HS-5 (cell line): Measurements from ENCODE around the gene CCDC85C.

Source experiments
- DNase-seq: peaks from one replicate; pipeline ENCODE4 v3.0.0-alpha.2; 2012; ENCODE audit warnings: low read depth

The CCDC85C gene

DNA sequence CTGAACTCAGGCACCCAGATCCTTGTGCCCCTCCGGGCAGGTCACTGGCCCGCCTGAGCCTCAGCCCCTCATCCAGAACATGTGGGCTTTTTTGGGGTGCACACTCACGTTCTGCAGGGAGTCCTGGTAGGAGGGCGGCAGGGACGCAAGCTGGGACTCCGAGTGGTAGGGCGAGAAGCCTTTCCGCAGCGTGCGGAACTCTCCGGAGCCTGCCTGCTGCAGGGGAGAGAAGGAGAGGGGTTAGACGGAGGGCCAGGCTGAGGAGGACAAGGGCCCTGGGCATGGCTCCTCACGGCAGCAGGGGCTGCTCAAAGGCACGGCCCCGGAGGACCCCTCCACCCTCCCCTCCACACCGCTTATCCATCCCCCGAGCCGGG, 82.0 kb downstream of the CCDC85C start:
- DNase-seq: no peak

GRCh38 chr14:99521176-99522024, 82.6 kb downstream of the CCDC85C start:
- DNase-seq: no peak

GRCh38 chr14:99520571-99521081, 83.4 kb downstream of the CCDC85C start:
- no peak for DNase-seq

DNA sequence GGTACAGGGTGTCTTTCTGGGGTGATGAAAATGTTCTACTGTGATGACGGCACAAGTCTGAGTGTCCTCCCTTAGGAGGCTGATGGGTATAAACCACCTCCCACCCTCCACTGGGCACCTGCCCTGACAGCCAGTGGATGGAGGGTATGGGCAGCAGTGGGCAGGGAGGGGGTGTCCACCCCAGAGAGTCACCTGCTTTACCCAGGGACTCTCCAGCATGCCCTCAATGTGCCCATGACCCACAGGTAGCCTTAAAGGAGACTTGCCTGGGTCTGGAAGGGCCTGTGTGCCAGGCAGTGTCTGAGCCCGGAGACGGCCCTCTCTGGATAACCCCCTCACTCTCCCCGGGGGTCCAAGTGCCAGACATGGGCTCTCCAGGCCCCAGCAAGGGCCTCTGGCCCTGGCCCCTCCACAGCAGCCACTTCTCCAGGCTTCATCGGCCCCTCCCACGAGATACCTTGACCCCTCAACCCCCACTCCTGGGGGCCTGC, 84.0 kb downstream of the CCDC85C start:
- DNase-seq: no peak

- no peak for DNase-seq
These were observed 84.6 kb downstream of the CCDC85C start for GRCh38 chr14:99519347-99519881.

- no peak for DNase-seq
These were observed 85.3 kb downstream of the CCDC85C start for GRCh38 chr14:99518441-99519346.

DNA sequence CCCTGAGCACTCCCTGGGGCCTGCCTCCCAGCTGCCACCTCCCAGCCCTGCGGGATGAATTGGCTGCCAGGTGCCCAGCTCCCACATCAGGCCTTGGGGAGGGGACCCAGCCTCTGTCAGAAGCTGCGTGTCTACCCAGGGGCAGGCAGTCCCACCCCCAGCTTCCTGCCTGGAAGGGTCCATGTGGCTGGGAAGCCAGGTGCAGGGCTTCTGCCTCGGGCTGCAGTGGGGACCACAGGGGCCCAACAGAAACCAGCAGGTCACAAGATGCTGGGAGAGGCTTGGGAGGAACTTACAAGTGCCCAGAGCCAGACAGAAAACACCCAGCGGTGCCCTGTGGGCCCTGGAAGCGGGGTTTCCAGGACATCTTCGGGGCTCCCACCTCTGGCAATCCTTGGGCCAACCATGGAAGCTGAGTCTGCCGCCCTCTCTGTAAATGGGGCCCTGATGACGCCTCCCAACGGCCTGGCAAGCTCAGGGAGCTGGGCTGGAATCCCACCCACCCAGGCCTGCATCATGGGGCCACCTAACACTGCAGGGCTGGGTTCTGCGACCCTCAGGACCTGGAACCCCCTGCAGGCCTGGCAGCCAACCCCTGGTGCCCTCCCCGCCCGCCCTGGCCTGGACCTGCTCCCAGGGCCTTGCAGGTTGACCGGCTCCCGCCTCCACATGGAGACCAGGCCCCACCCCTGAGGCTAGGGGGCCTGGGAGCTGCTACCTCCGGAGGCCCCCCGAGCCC, 86.2 kb downstream of the CCDC85C start:
- no peak for DNase-seq

GRCh38 chr14:99516871-99517642, 87.0 kb downstream of the CCDC85C start:
- DNase-seq: no peak

DNA sequence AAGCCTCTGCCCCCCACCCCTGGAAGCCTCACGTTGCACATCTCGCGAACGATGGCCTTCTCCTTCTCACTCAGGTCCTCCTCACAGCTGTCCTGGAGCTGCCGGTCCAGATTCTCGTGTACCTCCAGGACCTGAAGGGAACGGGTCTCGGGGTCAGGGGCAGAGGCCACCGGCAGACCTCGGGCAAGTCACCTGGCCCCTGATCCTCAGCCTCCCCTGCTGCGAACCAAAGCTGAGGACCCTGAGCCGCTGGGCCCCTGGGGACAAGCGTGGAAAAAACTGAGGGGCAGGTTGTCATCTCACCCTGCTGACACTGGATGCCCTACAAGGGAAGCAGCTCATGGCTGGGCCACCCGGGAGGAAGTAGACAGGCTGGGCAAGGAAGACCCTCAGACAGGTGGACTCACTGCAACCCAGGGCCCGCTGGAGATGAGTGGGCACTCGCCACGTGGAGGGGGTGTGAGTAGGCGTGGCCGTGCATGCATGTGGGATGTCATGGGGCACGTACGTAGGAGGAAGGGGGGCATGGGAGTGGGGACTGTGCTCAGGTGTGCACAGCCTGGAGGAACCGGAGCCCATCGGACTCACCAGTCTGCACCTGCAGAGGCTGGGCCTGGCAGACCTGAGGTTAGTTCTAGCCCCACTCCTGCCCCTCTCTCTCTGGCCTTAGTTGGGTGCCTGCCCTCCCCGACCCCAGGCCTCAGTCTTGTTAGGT, 87.7 kb downstream of the CCDC85C start:
- no peak for DNase-seq

DNA sequence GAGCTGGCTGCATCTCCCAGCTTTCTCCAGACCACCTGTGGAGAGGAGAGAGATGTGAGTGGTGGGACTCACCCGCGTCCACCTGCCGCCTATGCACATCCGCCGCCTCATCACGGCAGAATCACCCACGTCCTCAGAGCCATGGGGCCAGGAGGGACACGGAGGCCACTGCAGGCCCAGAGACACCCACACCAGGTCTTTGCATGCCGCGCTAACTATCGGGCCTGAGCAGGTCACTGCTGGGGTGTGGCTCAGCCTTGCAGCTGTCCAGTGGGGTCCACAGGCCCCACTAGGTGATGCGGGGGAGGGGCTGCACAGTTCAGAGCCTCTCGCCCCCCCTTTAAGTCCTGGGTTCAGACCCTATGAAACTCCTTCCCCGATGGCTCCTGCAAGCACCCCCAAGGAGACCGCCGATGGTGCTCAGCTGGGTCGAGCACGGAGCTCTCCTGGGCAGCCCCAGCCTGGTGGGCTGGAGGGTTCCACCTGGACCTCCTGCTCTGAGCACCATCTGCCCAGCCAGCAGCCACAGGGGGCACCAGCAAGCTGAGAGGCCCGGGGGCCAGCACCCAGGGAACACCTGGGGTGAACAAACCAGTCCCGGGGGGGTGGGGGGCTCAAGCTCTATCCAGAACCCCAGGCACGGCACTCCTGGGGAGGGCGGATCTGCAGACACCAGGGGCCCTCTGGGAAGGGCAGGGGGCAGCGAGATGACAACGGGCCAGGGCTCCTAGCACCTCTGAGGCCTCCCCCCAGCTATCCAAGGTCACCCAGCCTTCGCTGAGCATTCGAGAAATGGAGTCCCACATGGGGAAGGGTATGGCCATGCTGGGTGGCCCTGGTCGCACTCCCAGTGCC, 88.5 kb downstream of the CCDC85C start:
- DNase-seq: no peak

DNA sequence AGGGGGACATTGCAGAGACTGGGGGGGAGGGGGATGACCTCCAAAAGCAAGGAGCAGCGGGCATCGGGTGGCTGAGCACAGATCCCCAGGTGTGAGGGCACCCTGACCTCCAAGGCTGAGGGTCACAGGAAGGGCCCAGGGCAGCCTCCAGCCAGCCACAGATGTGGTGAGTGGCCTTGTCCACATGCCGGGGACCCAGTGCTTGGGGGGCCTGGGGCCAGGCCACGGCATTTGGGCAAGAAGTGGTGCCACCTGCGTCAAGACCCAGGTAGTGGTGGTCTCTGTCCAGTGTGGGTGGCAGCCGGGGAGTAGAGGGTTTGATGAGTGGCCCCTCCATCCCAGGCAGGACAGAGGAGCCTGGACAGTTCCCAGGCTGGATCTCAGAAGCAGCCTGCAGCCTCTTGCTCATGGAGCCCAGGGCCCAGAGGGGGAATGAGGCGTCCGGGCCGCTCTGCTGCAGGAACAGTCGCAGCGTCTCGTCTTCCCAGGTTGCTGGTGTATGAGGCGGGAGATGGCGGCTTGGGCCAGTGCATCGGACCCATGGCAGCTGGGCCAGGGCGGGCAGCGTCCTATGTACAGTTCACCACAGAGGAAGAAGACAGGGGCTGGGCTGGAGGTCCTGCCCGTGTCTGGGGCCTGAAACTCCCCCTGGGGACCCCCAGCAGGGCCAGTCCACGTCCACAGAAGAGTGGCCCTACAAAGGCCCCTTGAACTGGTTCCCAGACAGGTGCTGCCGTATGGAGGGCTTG, 89.3 kb downstream of the CCDC85C start:
- no peak for DNase-seq

DNA sequence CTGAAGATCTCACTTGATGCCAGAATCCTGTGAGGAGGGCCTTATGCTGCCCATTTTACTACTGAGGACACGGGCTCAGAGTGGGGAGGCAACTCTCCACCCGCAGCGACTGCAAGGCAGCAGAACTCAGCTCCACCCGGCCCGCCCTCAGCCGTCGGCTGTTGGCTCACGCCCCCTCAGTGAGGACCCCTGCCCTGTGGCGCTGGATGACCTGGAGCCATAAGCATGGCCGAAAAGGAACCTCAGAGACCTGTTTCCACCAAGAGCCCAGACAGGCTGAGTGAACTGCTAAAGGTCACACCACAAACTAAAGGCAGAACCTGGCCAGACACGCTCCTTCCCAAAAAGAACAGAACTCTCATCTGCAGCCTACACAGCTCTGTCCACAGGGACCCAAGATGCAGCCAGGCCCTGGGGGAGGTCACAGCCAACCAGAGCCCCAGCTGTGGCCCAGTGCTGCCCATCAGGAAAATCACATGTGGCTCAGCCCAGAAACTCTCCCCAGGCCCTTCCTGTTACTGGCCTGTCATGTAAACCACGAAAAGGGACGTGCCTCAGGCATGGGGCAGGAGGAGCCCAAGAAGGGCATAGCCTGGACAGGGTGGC, 90.0 kb downstream of the CCDC85C start:
- DNase-seq: no peak

GRCh38 chr14:99513183-99513694, 90.8 kb downstream of the CCDC85C start:
- no peak for DNase-seq

- DNase-seq: no peak
These were observed 91.3 kb downstream of the CCDC85C start for GRCh38 chr14:99512571-99513182.

GRCh38 chr14:99512110-99512449, 91.9 kb downstream of the CCDC85C start:
- no peak for DNase-seq

GRCh38 chr14:99511421-99512109, 92.4 kb downstream of the CCDC85C start:
- DNase-seq: no peak

DNA sequence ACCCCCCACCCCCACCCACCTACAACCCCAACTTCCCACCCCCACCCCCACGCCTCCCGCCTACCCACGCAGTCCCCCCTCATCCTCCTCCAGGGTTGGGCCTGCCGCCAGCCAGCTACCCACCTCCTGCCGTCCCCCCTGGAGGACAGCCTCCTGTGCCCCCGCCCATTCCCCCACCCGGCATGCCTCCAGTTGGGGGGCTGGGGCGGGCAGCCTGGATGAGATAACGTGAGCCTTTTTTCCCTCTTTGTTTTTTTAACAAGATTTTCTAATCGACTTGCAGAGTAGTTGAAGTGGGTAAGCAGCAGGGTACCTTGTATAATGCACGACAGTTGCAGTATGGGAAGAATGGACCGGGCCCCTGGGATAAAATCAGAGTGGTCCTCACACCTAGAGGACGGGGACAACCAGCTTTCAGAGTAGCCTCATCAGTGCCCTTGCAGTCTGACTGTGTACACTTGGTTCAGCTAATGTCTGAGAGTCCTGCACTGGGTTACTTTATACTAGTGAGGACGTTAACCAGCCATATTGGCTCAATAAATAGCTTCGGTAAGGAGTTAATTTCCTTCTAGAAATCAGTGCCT, 93.4 kb downstream of the CCDC85C start:
- no peak for DNase-seq
